PC-9 (cell line): Measurements from ENCODE around the gene MYCT1. TPM values are rescaled to one million over a fixed set of nuclear protein-coding genes. Genes with fewer than 3 reads are reported as not detected.

ENCODE experiments used
- BruUV-seq: library from RNA; stranded (reverse); fragments of 400-500 nt; replicated peaks from 2 replicates; lab custom pipeline; 2021; lab: Mats Ljungman, UMichigan
- CTCF ChIA-PET: fragments of 300-600 bp; sonication (Branson Sonifier 250); formaldehyde crosslinking; loops from one replicate; lab custom pipeline; 2022; ENCODE audit warnings: antibody characterized with exemption; lab: Charles Lee
- POLR2A ChIA-PET: fragments of 300-600 bp; sonication (Branson Sonifier 250); formaldehyde crosslinking; loops from one replicate; lab custom pipeline; 2022; ENCODE audit warnings: antibody characterized with exemption; ENCODE audit not compliant: unreplicated experiment; lab: Charles Lee
- DNase-seq, 2 experiments: peaks; one replicate each; pipeline versions ENCODE4 v3.0.0 to v3.0.0-alpha.2; 2015 to 2022; ENCODE audit warnings: mixed read lengths in 1 of 2
- H2AFZ ChIP-seq: fragments of 200-600 bp; sonication (generic); 2 replicates; pipeline ENCODE4 v1.8.1; 2017; ENCODE audit warnings: antibody characterized with exemption
- H3F3A ChIP-seq: fragments of 200-600 bp; sonication (generic); 2 replicates; pipeline ENCODE4 v1.8.1; 2017; ENCODE audit warnings: antibody characterized with exemption, mild to moderate bottlenecking, low read depth; ENCODE audit not compliant: insufficient read depth
- H3K27ac ChIP-seq: fragments of 200-600 bp; sonication (generic); 2 replicates; pipeline ENCODE4 v1.6.1; 2016; ENCODE audit warnings: mixed run types
- H3K27me3 ChIP-seq: fragments of 200-600 bp; sonication (generic); 2 replicates; pipeline ENCODE4 v1.6.1; 2016; ENCODE audit warnings: low read depth, mixed run types; ENCODE audit not compliant: insufficient read depth
- H3K36me3 ChIP-seq: fragments of 200-600 bp; sonication (generic); 2 replicates; pipeline ENCODE4 v1.6.1; 2016; ENCODE audit warnings: low read depth, mixed run types
- H3K4me1 ChIP-seq: fragments of 200-600 bp; sonication (generic); replicated peaks from 2 replicates; pipeline ENCODE4 v1.6.1; 2016; ENCODE audit warnings: mixed run types; ENCODE audit not compliant: insufficient read depth
- H3K4me2 ChIP-seq: fragments of 200-600 bp; sonication (generic); 2 replicates; pipeline ENCODE4 v1.6.1; 2017; ENCODE audit warnings: mixed run types
- H3K4me3 ChIP-seq: fragments of 200-600 bp; sonication (generic); 2 replicates; pipeline ENCODE4 v1.6.1; 2016; ENCODE audit warnings: mixed run types
- H3K79me2 ChIP-seq: fragments of 200-600 bp; sonication (generic); 2 replicates; pipeline ENCODE4 v1.6.1; 2017; ENCODE audit warnings: low read depth, mixed run types
- H3K9me2 ChIP-seq: fragments of 200-600 bp; sonication (generic); 2 replicates; pipeline ENCODE4 v1.8.1; 2017; ENCODE audit warnings: mild to moderate bottlenecking; ENCODE audit not compliant: insufficient read depth
- H3K9me3 ChIP-seq: fragments of 200-600 bp; sonication (generic); 2 replicates; pipeline ENCODE4 v1.8.1; 2016; ENCODE audit warnings: low read depth; ENCODE audit not compliant: insufficient read depth
- H4K20me1 ChIP-seq: fragments of 200-600 bp; sonication (generic); 2 replicates; pipeline ENCODE4 v1.8.1; 2017; ENCODE audit not compliant: insufficient read depth
- CTCF ChIP-seq: fragments of 200-600 bp; sonication (generic); conservative IDR thresholded peaks from 2 replicates; pipeline ENCODE4 v1.6.1; 2017; ENCODE audit warnings: mixed run types, antibody characterized with exemption, mild to moderate bottlenecking, moderate library complexity
- EZH2 ChIP-seq: fragments of 200-600 bp; sonication (generic); IDR thresholded peaks from 2 replicates; pipeline ENCODE4 v1.8.0; 2017; ENCODE audit warnings: antibody characterized with exemption, low read depth
- intact Hi-C: fragments of 100-400 bp; cut with micrococcal nuclease; formaldehyde crosslinking; loops from one replicate; pipeline ENCODE4 v1.10.0; 2022; ENCODE audit not compliant: unreplicated experiment
- total RNA-seq: library from RNA; stranded (reverse); gene quantifications from 2 replicates; pipeline ENCODE4 v1.2.3, GENCODE V29; 2021

MYCT1 gene
- total RNA-seq, 1 experiment from 2014 or later, result not detected

GRCh38 chr6:152661776-152662175, 35.9 kb upstream of the MYCT1 start:
- Histone ChIP-seq H3K9me2 (no peaks in the 10 kb centered on the region), H3K79me2 (no peaks in the 10 kb centered on the region), H3F3A (no peaks in the 10 kb centered on the region), H3K36me3 (no peaks in the 10 kb centered on the region), H3K27ac (no peak overlapping the region), H3K4me1 (no peaks in the 10 kb centered on the region), H3K4me3 (no peak overlapping the region), H3K27me3 (no peaks in the 10 kb centered on the region), H3K4me2 (no peak overlapping the region), H3K9me3 (no peaks in the 10 kb centered on the region), H2AFZ (no peak overlapping the region), H4K20me1 (no peaks in the 10 kb centered on the region)
- no peak for DNase-seq
- no TSS peak for BruUV-seq
- intact Hi-C loops, result no loop called here
- ChIA-PET POLR2A (no interaction called here), CTCF (no interaction called here)
- TF ChIP-seq EZH2 (no peak), CTCF (no peak)

- no TSS peak for BruUV-seq
Observed at GRCh38 chr6:152669895-152670294, 27.8 kb upstream of the MYCT1 start.

GRCh38 chr6:152671171-152671570, 26.5 kb upstream of the MYCT1 start:
- Histone ChIP-seq H3K36me3 (no peaks in the 10 kb centered on the region), H3K9me2 (no peaks in the 10 kb centered on the region; the same call in 1 of the 2 replicates), H3K79me2 (no peaks in the 10 kb centered on the region), H4K20me1 (no peaks in the 10 kb centered on the region), H2AFZ (no peak overlapping the region), H3K4me3 (no peak overlapping the region), H3K9me3 (no peaks in the 10 kb centered on the region), H3K27me3 (no peaks in the 10 kb centered on the region), H3F3A (no peaks in the 10 kb centered on the region), H3K4me2 (no peak overlapping the region), H3K27ac (no peak overlapping the region), H3K4me1 (no peaks in the 10 kb centered on the region)
- intact Hi-C loops, result loop anchor here (10.0 kb wide), 1 partner anchor 186 kb away; no protein-coding TSS in a partner anchor
- TF ChIP-seq CTCF (no peak), EZH2 (no peak)
- ChIA-PET POLR2A (no interaction called here), CTCF (no interaction called here)
- no TSS peak for BruUV-seq
- DNase-seq, result no peak

More at GRCh38 chr6:152669895-152670294, 27.8 kb upstream of the MYCT1 start:
- DNase-seq, result no peak
- ChIA-PET POLR2A (no interaction called here), CTCF (interaction anchor here (0.5 to 0.8 kb wide), 2 partner anchors 117 to 344 kb away, joined by 3 to 5 read pairs; no protein-coding TSS in a partner anchor)
- Histone ChIP-seq H3K4me1 (no peaks in the 10 kb centered on the region), H3K4me2 (no peak overlapping the region), H3F3A (no peaks in the 10 kb centered on the region), H3K9me3 (no peaks in the 10 kb centered on the region), H3K27ac (no peak overlapping the region), H3K9me2 (no peaks in the 10 kb centered on the region; the same call in 1 of the 2 replicates), H3K4me3 (no peak overlapping the region), H3K36me3 (no peaks in the 10 kb centered on the region), H3K79me2 (no peaks in the 10 kb centered on the region), H4K20me1 (no peaks in the 10 kb centered on the region), H3K27me3 (no peaks in the 10 kb centered on the region), H2AFZ (no peak overlapping the region)
- intact Hi-C loops, result loop anchor here (1.0 to 10.0 kb wide), 2 partner anchors 118 to 185 kb away; no protein-coding TSS in a partner anchor
- TF ChIP-seq EZH2 (no peak), CTCF (peak; percentile 50)
